NCI-H1436 (cell line): ENCODE measurements around the gene LOC128125822.
"Not testable (repeated sequence)": the region's sequence is repeated elsewhere in the genome, so short reads cannot be mapped to it uniquely, and the experiment has no call there.

Experiments
- DNase-seq: peaks from one replicate; lab custom pipeline; 2025; lab: John Stamatoyannopoulos, UW

The LOC128125822 gene

GRCh38 chr6:63582579-63583231, 10.4 kb downstream of the LOC128125822 start:
- DNase-seq, result no peak

DNA sequence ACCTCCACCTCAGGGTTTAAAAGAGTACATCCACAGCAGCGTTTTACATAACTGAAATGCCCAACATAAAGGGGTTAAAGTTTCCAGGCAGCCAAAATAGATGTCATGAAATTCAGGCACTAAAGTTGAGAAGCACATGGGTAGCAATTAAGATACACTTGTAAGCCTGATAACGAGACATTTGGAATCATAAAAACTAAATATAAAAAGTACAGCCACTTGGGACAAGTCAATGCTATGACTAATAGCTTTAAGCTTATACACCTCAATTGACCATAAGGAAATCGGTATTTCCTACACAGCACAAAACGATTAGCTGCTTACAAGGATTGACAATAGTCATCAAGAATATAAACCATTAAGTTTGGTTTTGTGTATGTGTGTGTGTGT, 11.8 kb downstream of the LOC128125822 start:
- DNase-seq, result no peak

DNA sequence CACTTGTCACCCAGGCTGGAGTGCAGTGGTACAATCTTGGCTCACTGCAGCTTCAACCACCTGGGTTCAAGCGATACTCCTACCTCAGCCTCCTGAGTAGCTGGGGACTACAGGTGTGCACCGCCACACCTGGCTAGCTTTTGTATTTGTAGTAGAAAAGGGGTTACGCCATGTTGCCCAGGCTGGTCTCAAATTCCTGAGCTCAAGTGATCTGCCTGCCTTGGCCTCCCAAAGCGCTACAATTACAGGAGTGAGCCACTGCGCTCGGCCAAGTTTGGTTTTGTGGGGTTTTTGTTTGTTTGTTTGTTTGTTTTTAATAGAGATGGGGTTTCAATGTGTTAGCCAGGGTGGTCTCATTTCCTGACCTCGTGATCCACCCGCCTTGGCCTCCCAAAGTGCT, 12.3 kb downstream of the LOC128125822 start:
- DNase-seq, result no peak

DNA sequence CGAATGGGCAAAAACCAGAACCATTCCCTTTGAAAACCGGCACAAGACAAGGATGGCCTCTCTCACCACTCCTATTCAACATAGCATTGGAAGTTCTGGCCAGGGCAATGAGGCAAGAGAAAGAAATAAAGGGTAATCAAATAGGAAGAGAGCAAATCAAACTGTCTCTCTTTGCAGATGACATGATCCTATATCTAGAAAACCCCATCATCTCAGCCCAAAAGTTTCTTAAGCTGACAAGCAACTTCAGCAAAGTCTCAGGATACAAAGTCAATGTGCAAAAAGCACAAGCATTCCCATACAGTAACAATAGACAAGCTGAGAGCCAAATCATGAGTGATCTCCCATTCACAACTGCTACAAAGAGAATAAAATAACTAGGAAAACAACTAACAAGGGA, 13.4 kb downstream of the LOC128125822 start:
- not testable (repeated sequence) for DNase-seq

GRCh38 chr6:63589952-63590411, 17.7 kb downstream of the LOC128125822 start:
- DNase-seq, result no peak

DNA sequence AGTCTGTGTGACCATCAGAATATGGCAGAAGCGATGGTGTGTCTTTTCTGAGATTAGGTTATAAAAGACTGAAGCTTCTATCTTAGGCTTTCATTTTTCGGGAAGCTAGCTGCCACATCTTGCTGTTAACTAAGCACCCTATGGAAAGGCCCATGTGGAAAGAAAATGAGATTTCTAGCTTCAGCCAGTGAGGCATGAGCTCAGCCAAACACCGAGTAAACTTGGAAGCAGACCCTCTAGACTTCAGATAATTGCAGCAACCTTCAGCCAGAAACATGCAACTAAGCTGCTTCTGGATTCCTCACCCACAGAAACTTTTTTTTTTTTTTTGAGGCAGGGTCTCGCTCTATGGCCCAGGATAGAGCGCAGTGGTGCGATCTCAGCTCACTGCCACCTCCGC, 20.6 kb downstream of the LOC128125822 start:
- no peak for DNase-seq

- no peak for DNase-seq
These were observed 25.1 kb downstream of the LOC128125822 start for GRCh38 chr6:63597141-63598048.

DNA sequence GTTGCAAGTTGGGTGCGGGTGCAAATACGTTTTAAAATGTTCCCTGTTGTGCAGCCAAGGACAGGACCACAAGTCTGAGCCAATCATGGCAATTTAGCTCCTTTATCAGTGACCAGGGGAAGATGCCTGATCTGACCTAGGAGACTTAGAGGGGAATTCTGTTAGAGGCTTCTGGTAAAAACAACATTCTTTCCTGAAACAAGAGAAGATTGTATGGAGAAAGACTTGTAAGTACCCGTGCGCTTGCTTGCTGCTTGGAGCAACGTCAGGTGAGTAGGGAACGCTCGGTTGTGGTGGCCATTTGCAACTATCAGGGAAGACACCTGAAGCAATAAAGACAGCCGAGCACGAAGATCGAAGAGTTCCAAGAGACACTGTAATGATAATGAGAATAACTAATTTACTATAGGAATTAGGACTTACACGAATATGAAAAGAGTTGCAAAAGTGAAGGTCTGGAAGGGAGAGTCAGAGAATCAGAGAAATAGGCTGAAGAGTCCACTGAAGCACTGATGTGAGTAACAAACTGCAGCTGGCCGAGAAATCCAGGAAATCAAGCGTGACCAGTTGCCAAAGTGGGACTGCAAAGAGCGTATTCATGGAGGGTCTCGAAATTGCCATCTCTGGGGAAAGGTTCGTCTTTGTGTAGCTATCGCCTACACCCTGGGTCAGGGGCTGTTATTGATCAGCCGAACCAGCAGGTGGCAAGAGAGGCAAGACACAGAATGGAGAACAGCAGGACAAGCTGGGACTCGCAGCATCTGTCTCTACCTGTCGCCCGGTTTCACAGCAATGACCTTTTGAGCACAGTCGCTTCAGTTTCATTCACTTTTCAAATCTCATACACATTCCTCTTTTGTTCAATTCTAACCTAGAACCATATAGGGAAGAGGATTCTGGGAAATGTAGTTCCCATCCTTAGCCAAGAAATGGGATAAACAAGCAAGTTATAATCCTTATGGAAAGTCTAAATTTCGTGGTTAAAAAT, 26.1 kb downstream of the LOC128125822 start:
- peak; percentile 81 for DNase-seq

GRCh38 chr6:63599243-63599642, 27.0 kb downstream of the LOC128125822 start:
- DNase-seq, result no peak

GRCh38 chr6:63600136-63600535, 27.9 kb downstream of the LOC128125822 start:
- DNase-seq, result no peak

- DNase-seq, result no peak
These were observed 37.0 kb downstream of the LOC128125822 start for GRCh38 chr6:63609231-63609630.

DNA sequence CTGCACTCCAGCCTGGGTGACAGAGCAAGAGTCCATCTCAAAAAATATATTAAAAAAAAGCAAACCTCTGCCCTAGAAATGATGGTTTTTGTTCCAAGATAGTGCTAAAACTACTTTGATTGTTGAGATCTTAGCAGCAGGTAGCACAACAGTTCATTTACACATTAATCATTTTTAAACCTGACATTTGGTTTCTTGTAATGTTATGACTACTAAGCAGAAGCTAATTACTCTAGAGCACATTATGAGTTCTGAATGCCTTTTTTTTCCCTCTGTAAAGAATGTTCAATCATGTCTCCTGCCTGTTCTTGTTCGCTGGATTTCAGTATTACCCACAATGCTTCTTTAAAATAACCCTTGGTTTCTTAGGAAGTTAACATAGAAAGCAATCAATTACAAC, 38.7 kb downstream of the LOC128125822 start:
- DNase-seq, result no peak

GRCh38 chr6:63611560-63611959, 39.3 kb downstream of the LOC128125822 start:
- no peak for DNase-seq

- DNase-seq, result no peak
These were observed 43.3 kb downstream of the LOC128125822 start for GRCh38 chr6:63615590-63615989.
